Ectodermal cell (in vitro differentiated cells): ENCODE results near the gene NDST1.

Experiments
- H3K27ac ChIP-seq: 2 replicates; pipeline ENCODE4 v1.7.0; 2013; ENCODE audit warnings: mild to moderate bottlenecking, low read depth, low read length; ENCODE audit not compliant: insufficient read depth, poor library complexity, severe bottlenecking
- H3K27me3 ChIP-seq: 2 replicates; pipeline ENCODE4 v1.7.0; 2013; ENCODE audit warnings: mild to moderate bottlenecking, low read length; ENCODE audit not compliant: insufficient read depth, control insufficient read depth, poor library complexity, severe bottlenecking
- H3K36me3 ChIP-seq: one replicate; pipeline ENCODE4 v1.7.0; 2013; ENCODE audit warnings: low read length; ENCODE audit not compliant: control insufficient read depth, insufficient read depth
- H3K4me1 ChIP-seq: one replicate; pipeline ENCODE4 v1.7.0; 2013; ENCODE audit warnings: low read length; ENCODE audit not compliant: control insufficient read depth, insufficient read depth
- H3K4me3 ChIP-seq: 2 replicates; pipeline ENCODE4 v1.7.0; 2013; ENCODE audit warnings: low read depth, low read length, control low read depth; ENCODE audit not compliant: insufficient read depth
- H3K9me3 ChIP-seq: 2 replicates; pipeline ENCODE4 v1.7.0; 2013; ENCODE audit warnings: mild to moderate bottlenecking, low read length, moderate library complexity; ENCODE audit not compliant: control insufficient read depth
- WGBS, 2 experiments: methylation state at CpG; one replicate each; pipeline ENCODE4 v1.1.7; 2013; ENCODE audit warnings: missing lambda C conversion rate in 2 of 2; 5-methylcytosine and 5-hydroxymethylcytosine counted together

Gene NDST1

GRCh38 chr5:150522504-150523414 lies 14.8 kb downstream of the NDST1 start:
- Histone ChIP-seq H3K36me3 (no peaks in the 10 kb centered on the region), H3K4me1 (peaks cover 10% of the 10 kb centered on the region), H3K9me3 (no peaks in the 10 kb centered on the region), H3K27ac (no peak overlapping the region), H3K27me3 (no peaks in the 10 kb centered on the region), H3K4me3 (no peak overlapping the region)
- 83 to 85% methylated on average over 14 of the region's 14 CpGs for WGBS, 2 experiments

- no peaks in the 10 kb centered on the region for H3K9me3 ChIP-seq
- no peak overlapping the region for H3K4me3 ChIP-seq
- peaks cover 10% of the 10 kb centered on the region for H3K4me1 ChIP-seq
- no peak overlapping the region for H3K27ac ChIP-seq
- no peaks in the 10 kb centered on the region for H3K36me3 ChIP-seq
- no peaks in the 10 kb centered on the region for H3K27me3 ChIP-seq
- 82 to 83% methylated on average over 12 of the region's 12 CpGs for WGBS, 2 experiments
Observed at GRCh38 chr5:150523472-150524350, 15.8 kb downstream of the NDST1 start.

DNA sequence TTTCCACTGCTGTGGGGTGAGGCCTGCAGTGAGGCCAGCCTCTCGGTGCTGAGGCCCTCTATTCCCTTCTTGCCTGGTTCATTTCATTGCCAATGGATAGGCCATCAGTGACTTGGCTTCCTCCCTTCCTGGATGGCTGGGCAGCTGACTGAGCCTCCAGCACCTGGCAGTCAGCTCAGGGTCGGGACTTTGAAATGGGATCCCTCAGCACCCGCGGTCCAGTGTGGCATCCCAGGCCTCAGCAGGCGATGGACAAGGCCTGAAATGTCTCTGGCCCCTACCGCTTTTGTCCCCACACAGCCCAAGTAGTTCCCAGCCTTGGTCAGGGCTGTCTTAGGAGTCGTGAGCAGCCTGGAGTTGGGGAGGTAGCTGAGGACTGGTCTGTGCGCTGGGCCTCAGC lies 17.2 kb downstream of the NDST1 start:
- H3K9me3 ChIP-seq, result no peaks in the 10 kb centered on the region
- H3K4me3 ChIP-seq, result no peak overlapping the region
- WGBS, 2 experiments, result 47 to 54% methylated on average over 8 of the region's 8 CpGs
- no peaks in the 10 kb centered on the region for H3K36me3 ChIP-seq
- H3K27ac ChIP-seq, result no peak overlapping the region
- no peaks in the 10 kb centered on the region for H3K27me3 ChIP-seq
- peaks cover 16% of the 10 kb centered on the region for H3K4me1 ChIP-seq

DNA sequence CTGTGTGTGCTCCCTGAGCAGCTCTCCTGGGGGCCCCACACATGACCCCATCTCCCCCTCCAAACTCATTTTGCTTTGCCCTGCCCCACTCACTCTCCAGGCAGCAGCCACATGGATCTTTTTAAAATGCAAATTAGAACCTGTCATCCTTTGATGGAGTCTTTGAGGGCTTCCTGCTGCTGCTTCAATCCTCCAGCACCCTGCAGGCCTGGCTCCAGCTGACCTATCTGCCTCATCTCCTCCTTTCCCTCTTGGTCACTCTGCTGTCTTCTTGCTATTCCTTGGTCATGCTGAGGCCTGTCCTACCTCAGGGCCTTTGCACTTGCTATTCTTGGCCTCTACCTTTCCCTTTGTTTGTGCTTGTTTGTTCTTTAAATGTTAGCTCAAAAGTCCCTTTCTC lies 17.9 kb downstream of the NDST1 start:
- Histone ChIP-seq H3K27ac (no peak overlapping the region), H3K4me3 (no peak overlapping the region), H3K4me1 (peaks cover 22% of the 10 kb centered on the region), H3K9me3 (no peaks in the 10 kb centered on the region), H3K27me3 (no peaks in the 10 kb centered on the region), H3K36me3 (no peaks in the 10 kb centered on the region)

- H3K4me1 ChIP-seq, result peaks cover 22% of the 10 kb centered on the region
- 95 to 96% methylated on average over 8 of the region's 8 CpGs for WGBS, 2 experiments
- H3K4me3 ChIP-seq, result no peak overlapping the region
- peaks cover 2% of the 10 kb centered on the region for H3K36me3 ChIP-seq
- H3K27me3 ChIP-seq, result no peaks in the 10 kb centered on the region
- H3K27ac ChIP-seq, result no peak overlapping the region
- no peaks in the 10 kb centered on the region for H3K9me3 ChIP-seq
Observed at GRCh38 chr5:150527038-150527437, 19.1 kb downstream of the NDST1 start.

DNA sequence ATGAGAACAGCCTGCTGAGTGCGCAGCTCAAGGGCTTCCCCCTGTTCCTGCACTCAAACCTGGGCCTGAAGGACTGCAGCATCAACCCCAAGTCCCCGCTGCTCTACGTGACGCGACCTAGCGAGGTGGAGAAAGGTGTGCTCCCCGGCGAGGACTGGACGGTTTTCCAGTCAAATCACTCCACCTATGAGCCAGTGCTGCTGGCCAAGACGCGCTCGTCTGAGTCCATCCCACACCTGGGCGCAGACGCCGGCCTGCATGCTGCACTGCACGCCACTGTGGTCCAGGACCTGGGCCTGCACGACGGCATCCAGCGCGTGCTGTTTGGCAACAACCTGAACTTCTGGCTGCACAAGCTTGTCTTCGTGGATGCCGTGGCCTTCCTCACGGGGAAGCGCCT lies 19.9 kb downstream of the NDST1 start:
- Histone ChIP-seq H3K4me1 (peaks cover 22% of the 10 kb centered on the region), H3K27ac (no peak overlapping the region), H3K27me3 (no peaks in the 10 kb centered on the region), H3K9me3 (no peaks in the 10 kb centered on the region), H3K4me3 (no peak overlapping the region), H3K36me3 (peaks cover 6% of the 10 kb centered on the region)
- WGBS, 2 experiments, result 95 to 97% methylated on average over 24 of the region's 24 CpGs

DNA sequence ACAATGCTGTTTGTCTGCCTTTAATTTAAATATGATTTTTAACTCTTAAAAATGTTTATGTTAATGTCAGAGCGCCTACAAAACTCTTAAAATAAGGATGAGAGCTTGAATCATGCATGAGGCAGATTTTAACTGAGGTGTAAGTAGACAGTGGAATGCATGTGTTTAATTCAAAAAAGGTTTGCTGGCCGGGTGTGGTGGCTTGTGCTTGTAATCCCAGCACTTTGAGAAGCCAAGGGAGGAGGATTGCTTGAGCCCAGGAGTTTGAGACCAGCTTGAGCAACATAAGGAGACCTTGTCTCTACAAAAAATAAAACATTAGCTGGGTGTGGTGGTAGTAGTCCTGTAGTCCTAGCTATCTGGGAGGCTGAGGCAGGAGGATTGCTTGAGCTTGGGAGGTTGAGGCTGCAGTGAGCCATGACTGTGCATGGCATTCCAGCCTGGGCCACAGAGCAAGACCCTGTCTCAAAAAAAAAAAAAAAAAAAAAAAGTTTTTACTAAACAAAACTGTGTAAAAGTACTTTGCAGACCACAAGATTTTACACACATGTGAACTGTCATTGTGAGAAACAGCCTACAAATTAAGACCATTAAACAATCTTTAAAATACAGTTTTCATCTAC lies 21.1 kb downstream of the NDST1 start:
- H3K27me3 ChIP-seq, result no peaks in the 10 kb centered on the region
- H3K9me3 ChIP-seq, result no peaks in the 10 kb centered on the region
- peaks cover 8% of the 10 kb centered on the region for H3K36me3 ChIP-seq
- H3K4me1 ChIP-seq, result peaks cover 22% of the 10 kb centered on the region
- no peak overlapping the region for H3K4me3 ChIP-seq
- WGBS, 2 experiments, result 90 to 91% methylated on average over 2 of the region's 2 CpGs
- H3K27ac ChIP-seq, result no peak overlapping the region

- Histone ChIP-seq H3K4me1 (peaks cover 22% of the 10 kb centered on the region), H3K36me3 (peaks cover 11% of the 10 kb centered on the region), H3K27ac (no peak overlapping the region), H3K27me3 (no peaks in the 10 kb centered on the region), H3K9me3 (no peaks in the 10 kb centered on the region), H3K4me3 (no peak overlapping the region)
- WGBS, 2 experiments, result 20 to 34% methylated on average over 4 of the region's 4 CpGs
Observed at GRCh38 chr5:150529555-150529954, 21.6 kb downstream of the NDST1 start.

- Histone ChIP-seq H3K4me1 (peaks cover 15% of the 10 kb centered on the region), H3K4me3 (no peak overlapping the region), H3K9me3 (no peaks in the 10 kb centered on the region), H3K27ac (no peak overlapping the region), H3K27me3 (no peaks in the 10 kb centered on the region), H3K36me3 (peaks cover 18% of the 10 kb centered on the region)
- 94 to 96% methylated on average over 2 of the region's 3 CpGs for WGBS, 2 experiments
Observed at GRCh38 chr5:150530423-150530822, 22.5 kb downstream of the NDST1 start.
